Nephron (organoid): ENCODE results near the gene TBX5.

Experiments
- H3K27ac Mint-ChIP-seq, 3 experiments: 2 replicates each; pipeline ENCODE4 v1.8.0; 2020; ENCODE audit warnings: mixed read lengths in 3 of 3, mild to moderate bottlenecking in 2 of 3, moderate library complexity in 1 of 3
- H3K27me3 Mint-ChIP-seq: 2 replicates; pipeline ENCODE4 v1.8.0; 2021; ENCODE audit warnings: low read depth, mild to moderate bottlenecking, moderate library complexity, mixed read lengths
- H3K36me3 Mint-ChIP-seq: 2 replicates; pipeline ENCODE4 v1.8.0; 2020; ENCODE audit warnings: low read depth, mixed read lengths
- H3K4me1 Mint-ChIP-seq: 2 replicates; pipeline ENCODE4 v1.8.0; 2020; ENCODE audit warnings: mixed read lengths
- H3K4me3 Mint-ChIP-seq, 3 experiments: 2 replicates each; pipeline ENCODE4 v1.8.0; 2020; ENCODE audit warnings: mild to moderate bottlenecking in 3 of 3, mixed read lengths in 3 of 3, moderate library complexity in 2 of 3
- H3K9me3 Mint-ChIP-seq: 2 replicates; pipeline ENCODE4 v1.8.0; 2020; ENCODE audit warnings: mixed read lengths
- CTCF ChIP-seq, 3 experiments: fragments of 200-600 bp; sonication (generic); IDR thresholded peaks; one replicate each; pipeline ENCODE4 v1.5.0; 2021; ENCODE audit warnings: antibody characterized with exemption in 3 of 3; ENCODE audit not compliant: unreplicated experiment in 3 of 3

TBX5 gene

GRCh38 chr12:114412825-114413749, 7.1 kb upstream of the TBX5 start:
- no peak overlapping the region for H3K27ac Mint-ChIP-seq
- H3K4me1 Mint-ChIP-seq: peaks cover 4% of the 10 kb centered on the region
- no peak overlapping the region for H3K4me3 Mint-ChIP-seq
- no peak for TF ChIP-seq CTCF (IDR thresholded peaks at IDR 0.05; ENCODE audit: unreplicated experiment in 3 of 3)
- H3K27me3 Mint-ChIP-seq: peaks cover 100% of the 10 kb centered on the region
- H3K36me3 Mint-ChIP-seq: no peaks in the 10 kb centered on the region
- H3K9me3 Mint-ChIP-seq: no peaks in the 10 kb centered on the region

GRCh38 chr12:114412307-114412706, 6.4 kb upstream of the TBX5 start:
- H3K4me3 Mint-ChIP-seq: no peak overlapping the region
- H3K36me3 Mint-ChIP-seq: no peaks in the 10 kb centered on the region
- no peak overlapping the region for H3K27ac Mint-ChIP-seq
- TF ChIP-seq CTCF (IDR thresholded peaks at IDR 0.05; ENCODE audit: unreplicated experiment in 3 of 3): no peak
- H3K4me1 Mint-ChIP-seq: peaks cover 4% of the 10 kb centered on the region
- peaks cover 100% of the 10 kb centered on the region for H3K27me3 Mint-ChIP-seq
- H3K9me3 Mint-ChIP-seq: no peaks in the 10 kb centered on the region

GRCh38 chr12:114411071-114411837, 5.3 kb upstream of the TBX5 start:
- Mint-ChIP-seq H3K36me3 (no peaks in the 10 kb centered on the region), H3K4me3 (no peak overlapping the region), H3K27ac (no peak overlapping the region)

GRCh38 chr12:114409852-114410600, 4.1 kb upstream of the TBX5 start:
- H3K36me3 Mint-ChIP-seq: no peaks in the 10 kb centered on the region
- H3K27me3 Mint-ChIP-seq: peaks cover 100% of the 10 kb centered on the region
- no peaks in the 10 kb centered on the region for H3K9me3 Mint-ChIP-seq
- no peak overlapping the region for H3K4me3 Mint-ChIP-seq
- TF ChIP-seq CTCF (IDR thresholded peaks at IDR 0.05; ENCODE audit: unreplicated experiment in 3 of 3): no peak
- H3K27ac Mint-ChIP-seq: no peak overlapping the region
- peaks cover 9% of the 10 kb centered on the region for H3K4me1 Mint-ChIP-seq

More at GRCh38 chr12:114411071-114411837, 5.3 kb upstream of the TBX5 start:
- H3K9me3 Mint-ChIP-seq: no peaks in the 10 kb centered on the region
- TF ChIP-seq CTCF (IDR thresholded peaks at IDR 0.05; ENCODE audit: unreplicated experiment in 3 of 3): no peak
- peaks cover 4% of the 10 kb centered on the region for H3K4me1 Mint-ChIP-seq
- peaks cover 100% of the 10 kb centered on the region for H3K27me3 Mint-ChIP-seq

GRCh38 chr12:114408886-114409851, 3.2 kb upstream of the TBX5 start:
- H3K9me3 Mint-ChIP-seq: no peaks in the 10 kb centered on the region
- no peak overlapping the region for H3K27ac Mint-ChIP-seq
- no peak for TF ChIP-seq CTCF (IDR thresholded peaks at IDR 0.05; ENCODE audit: unreplicated experiment in 3 of 3)
- peaks cover 100% of the 10 kb centered on the region for H3K27me3 Mint-ChIP-seq
- peaks cover 9% of the 10 kb centered on the region for H3K4me1 Mint-ChIP-seq
- peak overlapping the region; percentile 48 to 65 (median 53) for H3K4me3 Mint-ChIP-seq
- no peaks in the 10 kb centered on the region for H3K36me3 Mint-ChIP-seq
